H9 (cell line): ENCODE data around the gene CPHXL2. TPM values are rescaled to one million over a fixed set of nuclear protein-coding genes. Genes with fewer than 3 reads are reported as not detected.

ENCODE experiments used
- DNase-seq: peaks from one replicate; pipeline ENCODE4 v3.0.0-alpha.2; 2017
- H2AFZ ChIP-seq: one replicate; pipeline ENCODE4 v1.6.1; 2013; ENCODE audit warnings: mild to moderate bottlenecking, low read length, control low read depth, moderate library complexity
- H2AK5ac ChIP-seq: 2 replicates; pipeline ENCODE4 v1.6.1; 2013; ENCODE audit warnings: low read length, control low read depth, mixed read lengths; ENCODE audit not compliant: insufficient read length
- H2BK120ac ChIP-seq: one replicate; pipeline ENCODE4 v1.6.1; 2013; ENCODE audit warnings: low read depth, mild to moderate bottlenecking, low read length, control low read depth, inconsistent platforms; ENCODE audit not compliant: poor library complexity, severe bottlenecking
- H2BK12ac ChIP-seq: 2 replicates; pipeline ENCODE4 v1.6.1; 2013; ENCODE audit warnings: low read length, control low read depth, mixed read lengths, low read depth; ENCODE audit not compliant: insufficient read length
- H2BK15ac ChIP-seq: 2 replicates; pipeline ENCODE4 v1.6.1; 2013; ENCODE audit warnings: low read depth, low read length, control low read depth
- H2BK20ac ChIP-seq: one replicate; pipeline ENCODE4 v1.6.1; 2013; ENCODE audit warnings: low read depth, mild to moderate bottlenecking, low read length, control low read depth, inconsistent platforms; ENCODE audit not compliant: poor library complexity, severe bottlenecking
- H2BK5ac ChIP-seq: 2 replicates; pipeline ENCODE4 v1.6.1; 2013; ENCODE audit warnings: low read length, control low read depth, mixed read lengths; ENCODE audit not compliant: insufficient read length
- H3K14ac ChIP-seq: 2 replicates; pipeline ENCODE4 v1.6.1; 2013; ENCODE audit warnings: low read length, control low read depth; ENCODE audit not compliant: insufficient read depth
- H3K18ac ChIP-seq: 2 replicates; pipeline ENCODE4 v1.6.1; 2013; ENCODE audit warnings: low read depth, mild to moderate bottlenecking, mixed read lengths, low read length, control low read depth; ENCODE audit not compliant: insufficient read length
- H3K23ac ChIP-seq: 2 replicates; pipeline ENCODE4 v1.6.1; 2013; ENCODE audit warnings: low read length, control low read depth, mixed read lengths, low read depth; ENCODE audit not compliant: insufficient read length
- H3K23me2 ChIP-seq: 2 replicates; pipeline ENCODE4 v1.6.1; 2013; ENCODE audit warnings: low read depth, mild to moderate bottlenecking, mixed read lengths, low read length, control low read depth; ENCODE audit not compliant: insufficient read length, poor library complexity, severe bottlenecking
- H3K27ac ChIP-seq: 2 replicates; pipeline ENCODE4 v1.5.1; 2013; ENCODE audit warnings: low read length, control low read depth, mixed read lengths, low read depth; ENCODE audit not compliant: insufficient read length
- H3K27me3 ChIP-seq: 2 replicates; pipeline ENCODE4 v1.6.1; 2013; ENCODE audit warnings: low read length, control low read depth, inconsistent platforms; ENCODE audit not compliant: insufficient read depth
- H3K4ac ChIP-seq: 2 replicates; pipeline ENCODE4 v1.6.1; 2013; ENCODE audit warnings: low read depth, mild to moderate bottlenecking, control low read depth, inconsistent platforms, low read length, moderate library complexity
- H3K4me1 ChIP-seq: 2 replicates; pipeline ENCODE4 v1.6.1; 2013; ENCODE audit warnings: low read length, control low read depth, inconsistent platforms; ENCODE audit not compliant: insufficient read depth
- H3K4me2 ChIP-seq: 2 replicates; pipeline ENCODE4 v1.6.1; 2013; ENCODE audit warnings: low read length, control low read depth, mixed read lengths; ENCODE audit not compliant: insufficient read length, insufficient read depth
- H3K56ac ChIP-seq: 2 replicates; pipeline ENCODE4 v1.6.1; 2013; ENCODE audit warnings: low read depth, mild to moderate bottlenecking, mixed read lengths, low read length, control low read depth; ENCODE audit not compliant: insufficient read length
- H3K79me1 ChIP-seq: 2 replicates; pipeline ENCODE4 v1.6.1; 2013; ENCODE audit warnings: low read depth, mild to moderate bottlenecking, moderate library complexity, low read length, control low read depth, inconsistent platforms; ENCODE audit not compliant: insufficient read depth, poor library complexity, severe bottlenecking
- H3K79me2 ChIP-seq: 2 replicates; pipeline ENCODE4 v1.6.1; 2013; ENCODE audit warnings: low read length, control low read depth, inconsistent platforms; ENCODE audit not compliant: insufficient read depth
- H3K9ac ChIP-seq: 2 replicates; pipeline ENCODE4 v1.6.1; 2013; ENCODE audit warnings: low read length, control low read depth, mixed read lengths; ENCODE audit not compliant: insufficient read length; ENCODE audit errors: extremely low read depth
- H3K9me3 ChIP-seq: one replicate; pipeline ENCODE4 v1.6.1; 2013; ENCODE audit warnings: low read depth, low read length, inconsistent platforms; ENCODE audit not compliant: control insufficient read depth
- H3T11ph ChIP-seq: one replicate; pipeline ENCODE4 v1.6.1; 2013; ENCODE audit warnings: mild to moderate bottlenecking, low read length, control low read depth, inconsistent platforms
- H4K20me1 ChIP-seq: one replicate; pipeline ENCODE4 v1.6.1; 2013; ENCODE audit not compliant: control insufficient read depth, insufficient read length, insufficient read depth
- H4K5ac ChIP-seq: 2 replicates; pipeline ENCODE4 v1.6.1; 2013; ENCODE audit warnings: low read depth, mild to moderate bottlenecking, mixed read lengths, low read length, control low read depth; ENCODE audit not compliant: insufficient read length
- H4K8ac ChIP-seq: replicated peaks from 2 replicates; pipeline ENCODE4 v1.6.1; 2013; ENCODE audit warnings: low read length, control low read depth, mixed read lengths, low read depth; ENCODE audit not compliant: insufficient read length
- H4K91ac ChIP-seq: 2 replicates; pipeline ENCODE4 v1.6.1; 2013; ENCODE audit warnings: low read depth, mild to moderate bottlenecking, moderate library complexity, mixed read lengths, low read length, control low read depth; ENCODE audit not compliant: insufficient read length
- H3K27ac Mint-ChIP-seq, 3 experiments: 2 replicates in 2 of 3; 3 replicates in 1 of 3; pipeline ENCODE4 v1.8.0; 2020 to 2021; ENCODE audit warnings: mixed read lengths in 3 of 3, mild to moderate bottlenecking in 1 of 3, moderate library complexity in 1 of 3
- H3K27me3 Mint-ChIP-seq: 2 replicates; pipeline ENCODE4 v1.8.0; 2021; ENCODE audit warnings: low read depth, mild to moderate bottlenecking, moderate library complexity, mixed read lengths
- H3K36me3 Mint-ChIP-seq, 3 experiments: 2 replicates in 2 of 3; 3 replicates in 1 of 3; pipeline ENCODE4 v1.8.0; 2020 to 2021; ENCODE audit warnings: low read depth in 3 of 3, mixed read lengths in 3 of 3; ENCODE audit not compliant: insufficient read depth in 1 of 3
- H3K4me1 Mint-ChIP-seq, 2 experiments: 2 replicates each; pipeline ENCODE4 v1.8.0; 2020; ENCODE audit warnings: mixed read lengths in 2 of 2
- H3K4me3 Mint-ChIP-seq, 2 experiments: 2 replicates in 1 of 2; 3 replicates in 1 of 2; pipeline ENCODE4 v1.8.0; 2020 to 2021; ENCODE audit warnings: mild to moderate bottlenecking in 2 of 2, mixed read lengths in 2 of 2, moderate library complexity in 1 of 2
- H3K9me3 Mint-ChIP-seq, 2 experiments: 2 replicates in 1 of 2; 3 replicates in 1 of 2; pipeline ENCODE4 v1.8.0; 2020; ENCODE audit warnings: mild to moderate bottlenecking in 2 of 2, mixed read lengths in 2 of 2, moderate library complexity in 1 of 2
- CTCF ChIP-seq: fragments of 200-600 bp; sonication (generic); conservative IDR thresholded peaks from 3 replicates; pipeline ENCODE4 v1.8.0; 2021; ENCODE audit warnings: antibody characterized with exemption, mild to moderate bottlenecking
- WGBS: extraction: QIAGEN DNeasy Blood & Tissue Kit; methylation state at CpG from one replicate; pipeline ENCODE4 v1.1.7; 2013; ENCODE audit warnings: missing lambda C conversion rate, low lambda C conversion rate, mixed read lengths; ENCODE audit not compliant: insufficient read length; ENCODE audit errors: extremely low coverage; 5-methylcytosine and 5-hydroxymethylcytosine counted together
- total RNA-seq: library from RNA; stranded (reverse); gene quantifications from 2 replicates; pipeline ENCODE4 v1.2.1, GENCODE V29; 2021

CPHXL2 gene
- total RNA-seq, 1 experiment from 2014 or later = not detected

GRCh38 chr16:75710344-75710743 lies 33.5 kb upstream of the CPHXL2 start:
- no peak overlapping the region for H3T11ph ChIP-seq
- no peak overlapping the region for H2AFZ ChIP-seq
- peaks cover 26% of the 10 kb centered on the region for H3K9me3 ChIP-seq
- no peak overlapping the region for H3K56ac ChIP-seq
- H3K4me2 ChIP-seq = no peak overlapping the region
- Mint-ChIP-seq H3K27ac (no peak overlapping the region), H3K27me3 (peaks cover under 1% of the 10 kb centered on the region), H3K4me1 (peaks cover 5 to 8% of the 10 kb centered on the region in 2 experiments), H3K4me3 (no peak overlapping the region), H3K9me3 (peaks cover 38 to 50% of the 10 kb centered on the region in 2 experiments), H3K36me3 (peaks cover 2 to 14% (median 9%) of the 10 kb centered on the region in 3 experiments; a peak in 5 of 7 replicates)
- H3K79me1 ChIP-seq = no peaks in the 10 kb centered on the region
- no peak overlapping the region for H3K9ac ChIP-seq
- no peak overlapping the region for H2BK12ac ChIP-seq
- H3K27me3 ChIP-seq = no peaks in the 10 kb centered on the region
- H4K91ac ChIP-seq = no peak overlapping the region
- H2BK20ac ChIP-seq = no peak overlapping the region
- no peak overlapping the region for H3K23ac ChIP-seq
- no peaks in the 10 kb centered on the region for H4K20me1 ChIP-seq
- no peak overlapping the region for H3K18ac ChIP-seq
- no peak overlapping the region for H2BK120ac ChIP-seq
- H3K4ac ChIP-seq = no peak overlapping the region
- no peak overlapping the region for H3K14ac ChIP-seq
- no peak for TF ChIP-seq CTCF
- H3K4me1 ChIP-seq = no peaks in the 10 kb centered on the region
- H3K27ac ChIP-seq = no peak overlapping the region
- no peak for DNase-seq
- H2BK5ac ChIP-seq = no peak overlapping the region
- H3K23me2 ChIP-seq = no peaks in the 10 kb centered on the region
- WGBS = no CpG with 5 or more reads among the region's 2 CpGs
- H3K79me2 ChIP-seq = no peaks in the 10 kb centered on the region
- no peak overlapping the region for H2AK5ac ChIP-seq
- H4K8ac ChIP-seq = no peak overlapping the region
- no peak overlapping the region for H2BK15ac ChIP-seq
- H4K5ac ChIP-seq = no peak overlapping the region
